GM19452 (cell line): ENCODE measurements around the gene TBCE.

Source experiments
- ATAC-seq: cut with Tn5 transposase; IDR thresholded peaks from one replicate; pipeline ENCODE4 v1.9.1; 2021; ENCODE audit not compliant: unreplicated experiment

TBCE gene, protein sequence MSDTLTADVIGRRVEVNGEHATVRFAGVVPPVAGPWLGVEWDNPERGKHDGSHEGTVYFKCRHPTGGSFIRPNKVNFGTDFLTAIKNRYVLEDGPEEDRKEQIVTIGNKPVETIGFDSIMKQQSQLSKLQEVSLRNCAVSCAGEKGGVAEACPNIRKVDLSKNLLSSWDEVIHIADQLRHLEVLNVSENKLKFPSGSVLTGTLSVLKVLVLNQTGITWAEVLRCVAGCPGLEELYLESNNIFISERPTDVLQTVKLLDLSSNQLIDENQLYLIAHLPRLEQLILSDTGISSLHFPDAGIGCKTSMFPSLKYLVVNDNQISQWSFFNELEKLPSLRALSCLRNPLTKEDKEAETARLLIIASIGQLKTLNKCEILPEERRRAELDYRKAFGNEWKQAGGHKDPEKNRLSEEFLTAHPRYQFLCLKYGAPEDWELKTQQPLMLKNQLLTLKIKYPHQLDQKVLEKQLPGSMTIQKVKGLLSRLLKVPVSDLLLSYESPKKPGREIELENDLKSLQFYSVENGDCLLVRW

DNA sequence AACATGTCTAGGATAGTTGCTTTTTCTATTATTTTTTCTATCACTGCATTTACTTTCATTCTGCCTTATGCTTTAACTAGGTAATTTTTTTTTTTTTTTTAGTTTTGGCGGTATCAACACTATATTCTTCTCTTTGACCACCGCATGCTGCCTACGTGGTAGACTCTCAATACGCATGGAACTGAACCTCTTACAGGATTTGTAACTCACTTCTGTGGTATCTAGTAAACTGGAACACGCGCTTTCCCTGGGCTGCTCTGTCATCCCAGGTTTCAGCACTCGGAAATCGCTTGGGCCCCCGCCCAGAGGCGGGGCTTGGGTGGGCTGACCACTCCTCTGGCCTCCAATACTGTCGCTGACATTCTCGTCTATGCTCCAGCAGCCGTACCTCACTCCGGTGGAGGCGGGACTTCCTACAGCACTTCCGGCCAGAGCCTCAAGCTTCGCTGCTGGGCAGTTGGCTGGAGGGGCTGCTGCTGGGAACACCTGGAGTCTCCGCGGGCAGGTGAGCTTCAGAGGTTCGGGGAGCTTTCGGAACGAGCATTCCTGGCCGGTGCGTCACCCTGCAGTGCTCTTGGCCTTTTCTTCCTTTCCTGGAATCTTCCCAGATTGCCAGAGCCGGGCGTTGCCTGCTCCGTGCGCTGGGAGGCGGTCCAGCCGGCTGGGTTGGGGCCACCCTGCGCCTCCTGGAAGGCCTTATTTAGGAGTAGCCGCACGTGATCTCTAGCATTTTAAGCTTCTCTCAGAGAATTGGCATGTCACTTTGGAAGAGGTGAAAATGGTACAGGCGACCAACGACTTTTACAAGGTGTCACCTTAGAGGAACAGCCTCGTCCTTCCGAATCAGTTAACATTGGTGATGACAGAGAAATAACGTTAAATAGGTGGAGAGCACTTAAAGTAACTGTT is at the start of gene TBCE:
Gene TBCE (plus strand): TSS at position 428 of the 909 bp plus-strand sequence. CDS start 12,623 bp downstream, outside the sequence.
- ATAC-seq = peak; percentile 100

GRCh38 chr1:235319255-235319654 is 48.0 kb upstream of the TBCE start:
- no peak for ATAC-seq

DNA sequence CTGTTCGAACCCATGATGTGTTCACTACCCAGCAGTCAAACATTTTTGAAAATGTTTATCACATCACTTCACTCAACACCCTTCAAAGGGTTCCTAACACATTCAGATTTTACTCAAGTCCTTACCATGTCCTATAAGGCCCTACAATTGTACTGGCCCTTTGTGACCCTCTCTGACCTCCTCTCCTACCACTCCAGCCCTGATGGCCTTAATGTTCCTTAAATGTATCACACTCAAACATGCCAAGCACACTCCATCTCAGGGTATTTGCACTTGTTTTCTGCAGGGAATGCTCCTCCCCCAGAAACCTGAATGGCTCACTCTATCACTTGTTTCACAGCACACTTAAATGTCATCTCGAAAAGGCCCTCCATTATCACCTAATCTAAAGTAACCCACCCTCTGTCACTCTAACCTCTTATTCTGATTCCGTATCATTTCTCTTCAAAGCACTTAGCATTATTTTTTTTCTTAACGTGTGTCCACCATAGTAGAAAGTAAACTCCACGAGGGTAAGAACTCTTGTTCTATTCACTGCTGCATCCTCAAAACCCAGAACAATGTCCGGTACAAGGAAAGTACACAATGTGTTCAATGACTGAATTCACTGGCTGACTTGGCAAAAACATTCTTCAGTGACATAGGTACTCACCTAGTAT is 46.6 kb upstream of the TBCE start:
- no peak for ATAC-seq

DNA sequence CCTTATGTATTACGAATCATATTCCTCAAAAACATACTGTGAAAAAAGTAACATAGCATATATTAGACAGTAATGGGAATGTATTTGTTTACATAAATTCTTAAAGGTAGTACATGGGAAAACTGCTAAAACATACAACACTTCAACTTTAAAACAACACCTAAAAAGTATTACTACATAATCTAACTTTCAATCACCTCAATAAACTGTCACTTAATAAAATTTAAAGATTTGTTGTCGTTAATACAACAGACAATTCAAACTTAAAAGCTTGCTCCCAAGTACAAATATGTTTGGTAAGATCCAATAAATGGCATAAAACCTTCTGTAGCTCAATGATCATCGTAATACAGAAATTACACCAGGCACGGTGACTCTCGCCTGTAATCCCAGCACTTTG is 42.9 kb upstream of the TBCE start:
- ATAC-seq = no peak

- no peak for ATAC-seq
Measured at GRCh38 chr1:235325139-235325538, 42.1 kb upstream of the TBCE start.

DNA sequence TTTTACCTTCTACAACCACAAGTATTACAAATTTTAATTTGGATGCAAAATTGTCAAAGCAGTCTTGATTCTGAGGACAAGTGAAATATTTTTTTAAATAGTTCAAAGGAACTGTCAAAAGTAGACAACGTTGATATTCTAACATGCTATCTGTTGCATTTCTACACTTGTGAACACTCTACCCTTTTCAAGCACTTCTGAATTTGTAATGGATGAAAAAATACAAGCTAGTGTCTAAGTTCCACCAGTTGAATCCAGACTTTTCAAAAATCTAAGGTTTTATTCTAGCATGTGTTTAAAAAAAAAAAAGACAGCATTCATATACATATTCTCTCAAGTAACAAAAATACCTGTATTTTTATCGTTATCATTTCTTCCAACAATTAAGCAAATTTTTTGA is 41.4 kb upstream of the TBCE start:
- no peak for ATAC-seq

DNA sequence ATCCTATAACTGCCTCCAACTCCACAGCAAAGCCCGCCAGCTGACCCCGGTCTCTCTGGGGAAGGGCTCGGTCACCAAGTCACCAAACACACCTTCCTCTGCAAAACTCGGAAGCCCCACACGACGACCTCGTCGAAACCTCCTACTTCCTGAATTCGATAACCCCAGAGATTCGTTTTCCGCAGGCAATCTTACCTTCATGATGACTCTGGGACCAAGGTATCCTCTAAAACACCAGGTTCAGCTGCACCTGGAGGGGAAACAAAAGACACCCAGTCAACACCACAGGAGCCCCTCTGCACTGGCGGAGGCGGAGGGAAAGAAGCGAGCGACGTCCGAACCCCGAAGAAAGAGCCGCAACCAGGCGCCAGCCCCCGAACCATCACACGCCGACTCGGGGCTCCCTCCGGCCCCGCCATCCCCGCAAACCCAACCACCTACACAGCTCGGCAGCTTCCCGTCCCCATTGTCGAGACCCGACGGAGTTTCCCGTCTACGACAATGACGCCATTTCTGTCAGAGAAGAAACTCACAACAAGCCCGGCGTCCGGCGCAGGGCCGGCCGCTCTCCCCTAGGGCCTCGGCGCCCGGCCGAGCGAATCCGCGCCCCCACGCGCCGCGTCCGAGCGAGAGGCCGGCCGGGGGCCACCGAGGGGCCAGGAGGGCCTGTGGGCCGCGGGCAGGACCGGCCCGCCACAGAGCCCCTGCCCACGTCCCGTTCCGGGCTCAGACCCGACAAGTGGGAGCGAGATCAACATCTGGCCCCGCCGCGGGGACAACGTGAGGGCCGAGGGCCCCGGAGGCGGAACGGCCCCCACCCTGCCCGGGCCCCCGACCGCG is 40.3 kb upstream of the TBCE start:
- peak; percentile 25 for ATAC-seq

GRCh38 chr1:235327559-235328270 is 39.5 kb upstream of the TBCE start, which contains the start of gene ARID4B:
ARID4B (minus strand) TSS chr1:235328179; CDS start chr1:235326919, 1,260 bp downstream.
- peak; percentile 5 for ATAC-seq

DNA sequence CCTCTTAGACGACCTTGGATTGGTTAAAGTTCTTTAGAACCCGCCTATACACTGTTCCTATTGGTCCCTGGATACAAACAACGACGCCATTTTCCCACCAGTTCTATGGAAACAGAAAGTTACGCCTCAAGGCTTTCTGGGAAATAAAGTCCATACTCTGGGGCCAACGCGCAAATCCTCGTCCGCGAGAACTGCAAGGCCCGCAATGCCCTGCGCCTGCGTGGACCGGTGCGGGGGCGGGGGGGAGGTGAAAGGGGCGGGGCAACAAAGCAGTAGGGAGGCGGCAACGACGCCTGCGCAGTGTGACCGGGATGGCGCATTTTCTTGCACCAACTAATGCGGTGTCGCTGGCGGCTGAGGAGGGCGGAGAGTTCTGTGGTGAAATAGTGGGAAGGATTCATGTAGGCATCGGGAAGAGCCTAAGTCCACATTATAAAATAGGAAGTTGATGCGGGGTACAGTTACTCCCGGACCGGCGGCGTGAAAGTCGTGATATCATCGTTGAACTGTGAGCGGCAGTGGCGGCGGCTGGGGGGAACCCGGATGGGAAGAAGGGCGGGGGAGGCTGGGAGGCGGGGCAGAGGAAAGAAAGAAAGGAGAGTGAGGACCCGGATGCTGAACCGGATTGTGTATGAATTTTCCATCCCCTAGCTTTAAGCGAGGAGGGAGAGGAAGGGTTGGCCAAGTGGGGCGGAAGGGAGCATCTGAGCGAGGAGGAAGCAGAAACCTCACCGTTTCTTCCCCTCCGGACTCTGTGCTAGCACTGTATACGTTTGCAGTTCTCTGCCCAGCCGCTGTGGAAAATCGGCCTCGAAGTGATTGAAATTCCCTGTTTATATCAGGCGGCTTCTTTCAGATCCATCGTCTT is 38.7 kb upstream of the TBCE start, which contains the start of gene GGPS1:
Gene GGPS1 (plus strand): TSS at position 300 of the 868 bp plus-strand sequence. CDS start 6,695 bp downstream, outside the sequence.
- ATAC-seq = peak; percentile 68

GRCh38 chr1:235329139-235329902 is 37.9 kb upstream of the TBCE start:
- ATAC-seq = peak; percentile 29

DNA sequence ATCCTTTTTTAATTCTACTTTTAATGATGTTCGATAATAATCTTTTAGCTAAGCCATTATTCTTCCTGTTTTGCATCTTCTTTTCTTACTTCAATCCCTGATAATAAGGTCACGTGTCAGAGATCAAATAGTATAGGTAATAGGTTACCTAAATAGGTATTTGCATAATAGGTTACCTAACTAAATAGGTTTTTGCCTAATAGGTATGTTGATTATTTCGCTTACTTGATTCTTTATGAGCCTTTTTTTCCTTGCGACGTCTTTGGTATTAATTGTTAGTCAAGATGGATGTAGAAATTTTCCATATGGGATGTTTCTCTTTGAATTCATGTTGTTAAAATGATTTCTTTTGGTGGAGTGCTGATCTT is 36.3 kb upstream of the TBCE start:
- no peak for ATAC-seq

DNA sequence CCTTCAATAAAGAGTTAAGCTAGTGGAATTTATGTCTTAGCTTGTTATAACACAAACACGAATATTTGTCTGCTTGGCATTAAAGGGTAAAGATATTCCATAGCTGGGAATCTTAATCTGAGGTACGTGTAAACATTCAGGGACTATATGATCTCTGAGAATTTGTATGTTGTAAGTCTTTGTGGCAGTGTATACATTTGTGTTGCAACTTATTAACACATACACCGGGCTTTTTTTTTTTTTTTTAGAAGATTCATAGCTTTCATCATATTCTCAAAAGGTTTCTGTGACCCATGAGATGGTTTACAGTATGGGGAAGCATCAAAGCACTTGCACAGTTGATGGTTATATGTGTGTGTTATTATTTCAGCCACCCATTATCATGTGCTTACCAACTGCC is 35.8 kb upstream of the TBCE start:
- no peak for ATAC-seq

DNA sequence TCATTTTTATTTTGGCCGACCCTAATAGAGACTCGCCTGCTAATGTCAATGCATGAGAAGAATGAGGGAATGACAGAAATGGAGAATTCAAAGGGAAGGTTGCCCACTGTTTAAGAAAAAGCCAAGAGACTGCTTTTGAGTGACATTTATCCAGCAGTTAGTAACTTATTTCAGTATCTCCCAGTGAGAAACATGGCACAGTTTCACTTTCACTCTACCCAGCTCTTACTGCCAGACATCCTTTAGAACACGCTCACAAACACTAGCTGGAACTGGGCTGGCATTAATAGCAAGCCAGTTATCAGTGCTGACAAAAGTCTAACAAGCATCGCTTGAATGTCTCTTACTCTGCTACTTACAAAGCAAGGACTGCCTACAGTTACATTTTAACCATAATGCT is 30.3 kb upstream of the TBCE start:
- no peak for ATAC-seq

GRCh38 chr1:235339746-235340145 is 27.5 kb upstream of the TBCE start:
- no peak for ATAC-seq

GRCh38 chr1:235341334-235341733 is 25.9 kb upstream of the TBCE start:
- no peak for ATAC-seq

GRCh38 chr1:235342039-235342438 is 25.2 kb upstream of the TBCE start:
- no peak for ATAC-seq

- ATAC-seq = no peak
Measured at GRCh38 chr1:235342471-235342870, 24.8 kb upstream of the TBCE start.

DNA sequence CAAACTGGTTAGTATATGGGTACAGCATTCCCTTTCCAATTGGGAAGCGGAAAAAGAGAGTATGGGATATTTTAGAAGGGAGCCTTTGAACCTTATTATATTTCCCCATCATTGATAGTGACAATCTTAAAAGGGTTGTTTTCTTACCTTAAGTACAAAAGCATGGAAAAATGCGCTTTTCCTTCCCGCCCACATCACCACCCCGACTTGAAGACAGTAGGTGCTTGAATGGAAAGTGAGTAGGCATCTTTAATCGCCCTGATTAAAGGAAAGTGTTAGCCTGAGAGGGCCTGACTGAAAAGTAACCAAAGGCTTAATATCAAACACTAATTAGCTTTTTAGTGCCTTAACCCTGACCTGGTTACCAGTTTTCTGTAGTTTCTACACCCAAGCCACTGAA is 23.5 kb upstream of the TBCE start:
- ATAC-seq = no peak
